AG08396 (cell line): Measurements from ENCODE around the gene MTMR8.

ENCODE experiments used
- DNase-seq: peaks from one replicate; pipeline ENCODE4 v3.0.0; 2012; ENCODE audit warnings: low spot score, mixed read lengths

The MTMR8 gene

GRCh38 chrX:64306712-64307111 lies 88.5 kb downstream of the MTMR8 start:
- DNase-seq: no peak

- no peak for DNase-seq
Measured at GRCh38 chrX:64291123-64291522, 104.1 kb downstream of the MTMR8 start.

GRCh38 chrX:64265265-64265664 lies 130.0 kb downstream of the MTMR8 start:
- no peak for DNase-seq

GRCh38 chrX:64230123-64230970 lies 164.9 kb downstream of the MTMR8 start, which contains the start of gene ASB12:
ASB12 (minus strand) TSS chrX:64230607; CDS start chrX:64225650, 4,957 bp downstream.
- no peak for DNase-seq

- DNase-seq: no peak
Measured at GRCh38 chrX:64229154-64229553, 166.1 kb downstream of the MTMR8 start.
